ENCODE measurements around the gene ECHS1.
"Not testable (repeated sequence)": the region's sequence is repeated elsewhere in the genome, so short reads cannot be mapped to it uniquely, and the experiment has no call there.

Gene ECHS1

DNA sequence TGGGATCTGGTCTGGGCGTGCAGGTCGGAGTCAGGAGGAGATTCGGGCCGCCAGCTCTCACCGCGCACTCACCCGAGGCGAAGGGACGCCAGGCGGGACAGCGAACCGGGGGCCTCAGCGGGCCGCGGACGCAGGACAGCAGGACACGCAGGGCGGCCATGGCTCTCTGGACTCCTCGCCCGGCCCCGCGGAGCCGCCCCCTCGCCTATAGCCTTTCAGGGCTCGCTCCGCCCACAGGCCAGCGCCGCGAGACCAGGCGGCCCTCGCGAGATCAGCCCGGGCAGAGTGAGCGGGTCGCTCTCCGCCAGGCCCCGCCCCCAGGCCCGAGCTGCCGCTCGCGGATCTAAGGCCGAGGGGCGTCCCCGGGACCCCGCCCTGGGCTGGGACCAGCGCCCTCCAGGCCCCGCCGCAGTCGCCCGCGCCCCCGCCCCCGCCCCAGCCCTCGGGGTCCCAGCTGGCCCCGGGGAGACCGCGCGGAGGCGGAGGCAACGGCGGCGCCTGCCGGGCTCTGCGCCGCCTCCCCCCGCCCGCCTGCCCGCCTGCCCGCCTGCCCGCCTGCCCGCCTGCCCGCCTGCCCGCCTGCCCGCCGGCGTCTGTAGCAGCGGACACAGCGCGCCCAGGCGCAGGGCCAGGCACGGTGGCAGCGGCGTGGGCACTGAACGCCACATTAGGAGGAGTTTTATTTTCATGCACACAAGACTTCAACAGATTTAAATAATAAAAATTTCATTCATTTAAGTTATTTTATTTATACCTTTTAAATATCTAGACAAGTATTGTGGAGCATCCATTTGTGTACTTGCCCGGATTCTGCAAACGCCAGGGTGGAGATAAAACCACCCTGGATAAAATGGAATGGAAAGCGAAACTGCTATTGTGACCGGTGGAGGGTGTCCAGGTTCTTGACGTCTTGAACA is at the start of gene ECHS1:
ECHS1 (minus strand) TSS at position 181 of the 917 bp plus-strand sequence; CDS start at position 160, 21 bp downstream.
- intact Hi-C loops (cut with DNase I) = no loop called here
- DNase-seq = peak; percentile 87 to 98 (median 96)

DNA sequence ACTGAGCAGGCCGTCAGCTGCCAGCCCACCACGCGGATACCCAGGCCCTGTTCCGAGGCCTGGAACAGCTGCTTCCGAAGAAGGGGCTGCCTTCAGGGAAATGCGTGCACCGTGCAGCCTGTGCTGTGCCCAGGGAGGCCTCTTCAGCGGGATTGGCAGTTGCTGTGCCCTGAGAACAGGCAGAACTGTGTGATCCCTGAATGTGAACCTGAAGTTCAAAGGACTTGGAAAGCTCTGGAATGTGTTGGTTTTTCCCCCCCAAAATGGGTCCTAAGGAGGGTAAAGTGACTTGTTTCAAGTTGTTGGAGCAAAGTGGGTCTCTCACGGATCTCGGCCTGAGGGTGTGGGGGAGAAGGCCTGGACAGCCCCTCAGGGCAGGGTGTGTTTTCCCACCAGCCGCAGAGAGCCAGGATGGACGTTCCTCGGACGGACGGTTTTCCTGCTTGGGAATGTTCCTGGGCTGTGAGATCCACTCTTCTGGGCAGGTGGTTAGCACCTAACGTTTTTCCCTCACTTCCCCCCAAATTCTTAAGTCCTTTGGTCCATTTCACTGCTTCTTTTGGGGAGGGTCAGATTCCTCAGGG is 49.2 kb upstream of the ECHS1 start:
- DNase-seq = peak in 1 of 42 donors; percentile 12
- intact Hi-C loops (cut with DNase I) = no loop called here

DNA sequence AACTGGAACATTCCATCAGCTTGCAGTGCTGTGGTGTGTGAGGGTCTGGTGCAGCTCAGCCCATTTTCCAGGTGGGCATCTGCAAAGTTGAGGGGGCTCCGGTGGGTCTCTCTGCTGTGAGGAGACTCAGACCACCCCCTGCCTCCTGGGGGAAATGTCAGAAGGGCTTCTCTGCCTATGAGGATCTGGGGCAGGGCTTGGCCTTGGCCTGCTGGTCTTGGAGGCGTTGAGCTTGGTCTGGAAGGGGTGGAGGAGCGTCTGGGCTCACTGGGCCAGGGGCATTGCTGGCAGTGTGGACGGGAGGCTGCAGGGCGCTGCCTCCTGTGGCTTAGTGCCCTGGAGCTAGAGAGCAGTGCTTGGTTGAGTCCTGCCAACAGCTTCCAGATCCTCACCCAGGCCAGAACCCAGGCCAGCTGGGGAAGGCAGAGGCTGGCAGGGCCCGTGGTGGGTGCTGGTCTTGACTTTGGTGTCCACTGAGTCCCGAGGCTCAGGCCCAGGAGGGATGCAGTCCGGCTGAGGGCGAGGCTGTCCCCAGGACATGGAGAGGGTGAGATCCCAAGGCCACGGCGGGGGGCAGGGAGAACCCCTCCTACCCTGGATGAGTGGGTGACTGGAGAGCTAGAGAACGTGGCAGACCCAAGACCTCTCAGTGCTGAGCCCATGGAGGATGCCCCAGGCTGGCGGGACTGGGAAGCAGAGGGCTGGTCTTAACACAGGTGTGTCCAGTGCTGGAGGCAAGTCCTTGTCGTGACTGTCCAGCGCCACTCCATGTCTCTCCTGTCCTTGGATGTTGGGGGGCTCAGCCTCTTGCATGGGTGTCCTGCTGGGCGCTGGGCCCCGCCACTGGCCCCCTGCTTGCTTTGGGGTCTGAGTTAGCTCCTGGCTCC is 48.4 kb upstream of the ECHS1 start:
- intact Hi-C loops (cut with DNase I) = no loop called here
- peak in 1 of 42 donors; percentile 12 for DNase-seq

DNA sequence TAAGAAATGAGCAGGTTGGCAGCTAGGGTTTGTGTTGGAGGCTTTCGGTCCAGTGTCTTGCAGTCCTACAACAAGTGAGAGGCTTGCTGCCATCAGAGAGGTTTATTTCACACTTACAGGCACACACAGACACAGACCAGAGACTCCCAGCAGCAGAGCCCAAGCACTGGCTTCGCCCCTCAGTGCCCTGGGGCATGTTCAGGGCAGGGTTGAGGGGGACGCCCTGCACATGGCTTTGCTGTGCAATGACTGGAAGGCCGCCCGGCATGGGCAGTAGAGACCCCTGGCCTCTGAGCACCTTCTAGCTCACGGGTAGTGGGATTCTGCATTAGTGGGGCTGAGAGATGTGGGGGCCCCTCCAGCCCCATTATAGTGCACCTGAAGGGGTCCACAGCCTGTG is 47.4 kb upstream of the ECHS1 start:
- DNase-seq = peak in 2 of 42 donors; percentile 11 to 16
- intact Hi-C loops (cut with DNase I) = no loop called here

DNA sequence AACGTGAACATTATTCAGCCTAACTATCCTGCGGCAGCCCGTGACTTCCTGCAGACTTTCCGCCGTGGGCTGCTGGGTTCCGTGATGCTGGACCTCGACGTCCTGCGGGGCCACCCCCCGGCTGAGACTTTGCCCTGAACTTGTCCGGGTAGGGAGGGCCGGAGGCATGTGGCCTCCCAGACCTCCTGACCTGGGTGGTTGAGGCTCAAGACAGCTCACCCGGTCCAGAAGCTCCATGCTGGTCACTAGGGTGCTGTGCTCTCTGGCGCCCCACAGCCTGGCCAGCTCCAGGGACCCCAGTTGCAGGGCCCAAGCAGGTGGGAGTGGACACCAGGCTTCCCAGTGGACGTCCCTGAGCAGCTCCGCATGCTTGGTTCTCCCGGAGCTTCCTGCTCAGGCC is 46.9 kb upstream of the ECHS1 start:
- DNase-seq = peak in 2 of 42 donors; percentile 9 to 23
- intact Hi-C loops (cut with DNase I) = no loop called here

DNA sequence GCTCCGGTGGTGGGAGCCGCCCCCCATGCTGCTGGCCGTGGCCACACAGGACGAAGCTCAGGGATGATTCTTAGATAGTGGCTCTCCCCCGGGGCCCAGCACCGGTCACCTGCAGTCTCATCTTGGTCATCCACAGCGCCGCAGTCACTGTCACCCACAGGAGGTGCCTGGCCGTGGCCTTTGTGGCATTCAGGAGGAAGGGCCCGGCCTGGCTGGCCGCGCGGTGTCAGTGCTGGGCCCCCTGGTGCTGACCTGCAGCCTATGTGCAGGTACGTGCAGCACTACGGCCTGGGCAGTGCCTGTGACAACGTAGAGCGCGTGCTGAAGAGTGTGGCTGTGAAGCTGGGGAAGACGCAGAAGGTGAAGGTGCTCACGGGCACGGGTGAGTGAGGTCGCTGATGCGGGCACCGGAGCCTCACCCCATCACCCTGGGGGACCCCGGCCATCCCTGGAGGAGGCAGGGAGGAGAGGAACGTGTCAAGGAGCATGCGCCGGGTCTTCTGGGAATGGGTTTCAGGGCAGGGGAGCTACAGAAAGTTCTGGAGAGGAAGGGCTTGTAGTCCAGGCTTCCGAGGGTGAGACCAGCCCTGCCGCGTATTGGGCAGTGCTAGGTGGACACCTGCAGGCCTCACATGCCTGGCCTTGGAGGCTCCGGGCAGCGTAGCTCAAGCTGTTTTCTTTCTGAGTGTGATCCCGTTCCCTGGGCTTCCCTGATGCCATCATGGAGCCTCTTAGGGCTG is 46.2 kb upstream of the ECHS1 start:
- intact Hi-C loops (cut with DNase I) = no loop called here

DNA sequence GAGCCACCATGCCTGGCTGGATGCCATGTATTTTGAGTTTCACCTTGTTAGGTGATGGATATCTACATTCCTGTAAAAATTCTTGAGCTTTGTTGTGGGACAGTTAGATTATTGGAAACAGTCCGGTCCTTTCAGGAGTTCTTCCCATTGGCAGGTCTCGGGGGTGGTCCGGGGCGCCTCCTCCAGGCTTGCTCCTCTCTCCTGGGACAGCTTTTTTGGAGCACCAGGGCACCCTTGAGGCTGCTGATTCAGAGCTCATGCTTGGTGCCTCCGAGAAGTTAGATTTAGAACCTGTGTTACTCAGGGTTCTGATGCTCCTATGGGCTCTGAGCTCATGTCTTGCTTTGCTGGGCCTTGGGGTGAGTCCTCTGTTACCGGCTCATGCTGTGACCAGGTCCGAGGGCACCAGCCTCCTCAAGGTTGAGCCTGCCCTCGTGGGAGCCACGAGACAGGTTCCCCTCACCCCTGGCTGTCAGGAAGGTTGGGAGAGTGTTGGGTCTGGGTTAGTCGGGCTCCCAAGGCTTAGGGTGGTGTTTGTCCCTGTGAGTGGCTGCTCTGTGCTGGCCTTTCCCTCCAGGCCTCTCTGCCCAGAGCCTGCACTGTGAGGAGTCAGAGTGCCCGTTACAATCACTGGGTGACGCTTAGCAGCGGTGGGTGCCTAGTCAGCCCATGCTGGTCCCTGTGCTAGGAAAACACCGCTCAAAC is 45.3 kb upstream of the ECHS1 start:
- peak in 2 of 42 donors; percentile 13 to 37 for DNase-seq
- intact Hi-C loops (cut with DNase I) = no loop called here

More for the DNA sequence above, 46.2 kb upstream of the ECHS1 start:
- no peak for DNase-seq

DNA sequence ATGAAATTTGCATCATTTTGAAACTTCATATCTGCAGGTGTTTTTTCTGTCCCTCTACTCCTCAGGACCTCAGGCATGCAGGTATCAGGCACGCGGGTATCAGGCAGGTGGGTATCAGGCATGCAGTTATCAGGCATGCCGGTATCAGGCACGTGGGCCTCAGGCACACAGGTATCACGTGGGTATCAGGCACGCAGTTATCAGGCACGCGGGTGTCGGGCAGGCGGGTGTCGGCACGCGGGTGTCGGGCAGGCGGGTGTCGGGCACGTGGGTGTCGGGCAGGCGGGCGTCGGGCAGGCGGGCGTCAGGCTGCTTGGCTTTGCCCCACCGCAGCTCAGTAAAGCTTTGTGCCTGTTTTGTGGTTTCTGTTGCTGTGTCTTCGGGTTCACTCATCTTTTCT is 42.6 kb upstream of the ECHS1 start:
- intact Hi-C loops (cut with DNase I) = no loop called here

DNA sequence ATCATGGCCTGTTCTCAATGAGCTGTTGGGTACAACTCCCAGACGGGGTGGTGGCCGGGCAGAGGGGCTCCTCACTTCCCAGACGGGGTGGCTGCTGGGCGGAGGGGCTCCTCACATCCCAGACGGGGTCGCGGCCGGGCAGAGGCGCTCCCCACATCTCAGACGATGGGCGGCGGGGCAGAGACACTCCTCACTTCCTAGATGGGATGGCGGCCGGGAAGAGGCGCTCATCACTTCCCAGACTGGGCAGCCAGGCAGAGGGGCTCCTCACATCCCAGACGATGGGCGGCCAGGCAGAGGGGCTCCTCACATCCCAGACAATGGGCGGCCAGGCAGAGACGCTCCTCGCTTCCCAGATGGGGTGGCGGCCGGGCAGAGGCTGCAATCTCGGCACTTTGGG is 41.2 kb upstream of the ECHS1 start:
- DNase-seq; intact Hi-C loops (cut with DNase I): not testable (repeated sequence)

More for the DNA sequence above, 42.6 kb upstream of the ECHS1 start:
- peak in 1 of 42 donors; percentile 21 for DNase-seq

DNA sequence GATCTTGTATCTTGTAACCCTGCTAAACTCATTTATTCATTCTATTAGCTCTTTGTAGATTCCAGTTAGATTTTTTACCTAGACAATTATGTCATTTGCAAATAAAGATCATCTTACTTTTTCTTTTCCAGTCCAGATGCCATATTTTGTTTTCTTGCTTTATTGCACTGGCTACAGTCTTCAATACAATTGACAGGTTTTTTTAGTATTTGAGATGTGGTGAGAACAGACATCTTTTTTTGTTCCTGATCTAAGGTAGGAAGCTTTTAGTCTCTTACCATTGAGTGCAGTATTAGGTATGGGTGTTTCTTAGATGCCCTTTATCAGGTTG is 39.2 kb upstream of the ECHS1 start:
- DNase-seq = no peak
- intact Hi-C loops (cut with DNase I) = no loop called here

DNA sequence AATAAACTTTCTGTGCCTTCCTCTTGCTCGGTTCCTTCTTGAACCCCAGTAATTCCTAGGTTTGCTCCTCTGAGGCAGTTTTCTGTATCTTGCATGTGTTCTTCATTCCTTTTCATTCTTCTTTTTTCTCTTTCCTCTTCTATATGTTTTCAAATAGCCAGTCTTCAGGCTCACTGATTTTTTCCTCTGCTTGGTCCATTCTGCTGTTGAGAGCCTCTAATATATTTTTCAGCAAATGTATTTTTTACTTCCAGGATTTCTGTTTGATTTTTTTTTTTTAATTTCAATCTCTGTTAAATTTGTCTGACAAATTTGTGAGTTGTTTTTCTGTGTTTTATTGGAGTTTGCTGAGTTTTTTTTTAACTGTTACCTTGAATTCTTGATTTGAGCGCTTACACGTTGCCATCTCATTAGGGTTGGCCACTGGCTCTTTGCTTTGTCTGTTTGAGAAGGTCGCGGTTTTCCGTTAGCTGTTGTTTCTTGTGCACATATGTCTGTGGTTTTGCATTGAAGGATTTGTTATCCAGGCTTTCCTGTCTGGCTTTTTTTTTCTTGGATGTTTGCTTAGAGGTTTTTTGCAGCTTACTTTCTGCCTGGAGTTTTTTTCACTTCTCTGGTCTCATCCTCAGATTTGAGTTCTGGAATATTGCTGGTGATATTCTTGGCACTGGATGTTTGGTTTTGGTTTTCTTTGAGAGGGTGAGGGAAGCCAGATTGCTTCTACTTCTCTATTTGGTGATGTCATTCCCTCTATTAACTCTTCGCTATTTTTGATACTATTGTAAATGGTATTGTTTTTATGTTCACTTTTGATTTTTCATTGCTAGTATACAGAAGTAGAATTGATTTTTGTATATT is 38.6 kb upstream of the ECHS1 start:
- intact Hi-C loops (cut with DNase I) = no loop called here
- no peak for DNase-seq

DNA sequence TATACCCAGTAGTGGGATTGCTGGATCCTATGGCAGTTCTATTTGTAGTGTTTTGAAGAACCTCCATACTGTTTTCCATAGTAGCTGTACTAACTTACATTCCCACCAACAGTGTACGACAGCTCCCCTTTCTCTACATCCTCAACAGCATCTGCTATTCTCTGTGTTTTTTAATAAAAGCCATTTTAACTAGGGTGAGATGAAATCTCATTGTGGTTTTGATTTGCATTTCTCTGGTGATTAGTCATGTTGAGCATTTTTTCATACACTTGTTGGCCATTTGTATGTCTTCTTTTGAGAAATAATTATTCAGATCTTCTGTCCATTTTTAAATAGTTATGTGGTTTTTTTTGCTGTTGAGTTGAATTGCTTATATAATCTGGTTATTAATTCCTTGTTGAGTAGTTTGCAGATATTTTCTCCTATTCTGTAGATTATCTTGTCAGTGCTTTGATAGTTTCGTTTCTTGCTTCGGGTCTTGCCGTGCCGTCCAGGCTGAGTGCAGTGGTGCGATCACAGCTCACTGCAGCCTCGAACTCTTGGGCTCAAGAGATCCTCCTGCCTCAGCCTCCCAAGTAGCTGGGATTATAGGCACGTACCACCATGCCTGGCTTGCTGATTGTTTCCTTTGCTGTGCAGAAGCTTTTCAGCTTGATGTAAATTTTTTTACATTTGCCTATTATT is 32.8 kb upstream of the ECHS1 start:
- intact Hi-C loops (cut with DNase I) = no loop called here
- peak in 3 of 42 donors; percentile 10 to 36 (median 11) for DNase-seq

DNA sequence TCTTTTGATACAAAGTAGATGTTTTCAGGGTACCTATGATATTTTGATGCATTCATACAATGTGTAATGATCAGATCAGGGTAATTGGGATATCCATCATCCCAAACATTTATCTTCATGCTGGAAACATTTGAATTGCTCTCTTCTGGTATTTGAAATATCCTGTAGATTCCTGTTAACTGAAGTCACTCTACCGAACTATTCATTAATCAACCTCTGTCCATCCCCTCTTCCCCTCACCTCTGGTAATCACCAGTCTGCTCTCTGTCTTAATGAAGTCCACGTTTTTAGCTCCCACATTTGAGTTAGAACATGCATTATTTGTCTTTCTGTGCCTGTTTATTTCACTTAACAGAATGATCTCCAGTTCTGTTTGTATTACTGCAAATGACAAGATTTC is 32.1 kb upstream of the ECHS1 start:
- no peak for DNase-seq
- intact Hi-C loops (cut with DNase I) = no loop called here

DNA sequence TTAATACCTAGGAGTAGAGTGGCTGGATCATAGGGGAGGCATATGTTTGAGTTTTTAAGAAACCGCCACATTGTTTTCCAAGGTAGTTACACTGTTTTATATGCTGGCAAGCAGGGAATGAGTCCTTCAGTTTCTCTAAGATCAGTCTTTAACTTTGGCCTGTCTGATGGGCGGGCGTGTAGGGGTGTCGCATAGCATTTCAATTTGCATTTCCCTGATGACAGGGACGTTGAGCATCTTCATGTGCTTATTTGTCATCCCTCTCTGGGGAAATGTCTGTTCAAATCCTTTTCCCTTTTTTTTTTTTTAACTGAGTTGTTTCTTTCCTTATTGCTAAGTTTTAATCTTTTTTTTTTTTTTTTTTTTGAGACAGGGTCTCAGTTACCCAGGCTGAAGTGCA is 30.6 kb upstream of the ECHS1 start:
- intact Hi-C loops (cut with DNase I) = no loop called here
- peak in 1 of 42 donors; percentile 0 for DNase-seq

DNA sequence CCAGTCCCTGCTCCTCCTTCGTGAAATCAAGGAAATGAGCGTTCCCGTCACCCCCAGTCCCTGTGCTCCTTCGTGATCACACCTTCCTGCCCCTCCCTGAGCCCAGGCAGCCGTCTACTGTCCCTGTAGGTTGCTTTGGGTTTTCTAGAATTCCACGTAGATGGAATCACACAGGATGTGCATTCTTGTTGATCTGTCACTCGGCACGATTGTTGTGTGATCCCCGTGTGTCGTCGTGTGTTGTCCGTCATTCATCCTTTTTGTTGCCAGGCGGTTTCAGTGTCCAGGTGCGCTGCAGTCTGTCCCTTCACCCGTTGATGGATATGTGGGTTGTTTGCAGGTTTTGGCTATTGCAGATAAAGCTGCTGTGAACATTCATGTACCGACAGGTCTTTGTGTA is 30.2 kb upstream of the ECHS1 start:
- DNase-seq = peak in 3 of 42 donors; percentile 0 to 28 (median 13)
- intact Hi-C loops (cut with DNase I) = no loop called here

DNA sequence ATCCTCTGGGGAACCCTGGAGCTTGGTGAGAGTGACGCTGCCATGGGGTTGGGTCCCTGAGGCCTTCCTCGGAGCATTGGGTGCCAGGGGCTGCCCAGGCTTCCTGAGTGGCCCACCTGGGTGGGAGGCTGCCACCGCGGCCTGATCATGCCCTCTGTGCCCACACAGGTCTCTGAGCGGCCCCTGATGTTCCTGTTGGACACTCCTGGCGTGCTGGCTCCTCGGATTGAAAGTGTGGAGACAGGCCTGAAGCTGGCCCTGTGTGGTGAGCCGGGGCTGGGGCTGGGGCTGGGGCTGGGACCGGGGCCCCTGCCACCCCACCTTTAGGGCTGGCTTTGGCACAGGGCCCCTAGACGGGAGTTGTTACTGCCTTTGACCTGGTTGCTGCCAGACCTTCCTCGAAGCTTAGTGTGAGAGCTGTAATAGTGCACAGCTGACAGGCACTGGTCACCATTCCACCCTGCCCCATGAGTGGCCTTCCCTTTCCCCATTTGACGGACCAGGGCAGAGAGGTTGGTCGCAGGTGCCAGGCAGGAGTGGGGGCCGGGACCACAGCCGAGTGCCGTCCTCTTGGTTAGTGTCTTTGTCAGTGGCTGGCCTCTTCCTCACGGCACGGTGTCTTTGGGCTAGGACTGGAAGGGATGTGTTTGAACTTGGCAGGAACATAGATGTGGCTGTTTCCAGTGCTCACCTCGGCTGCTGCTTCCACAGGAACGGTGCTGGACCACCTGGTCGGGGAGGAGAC is 29.0 kb upstream of the ECHS1 start:
- intact Hi-C loops (cut with DNase I) = no loop called here

More for the DNA sequence above, 29.0 kb upstream of the ECHS1 start:
- peak in 6 of 42 donors; percentile 4 to 32 (median 16) for DNase-seq
